ENCODE results near the gene NCOA7.

DNA sequence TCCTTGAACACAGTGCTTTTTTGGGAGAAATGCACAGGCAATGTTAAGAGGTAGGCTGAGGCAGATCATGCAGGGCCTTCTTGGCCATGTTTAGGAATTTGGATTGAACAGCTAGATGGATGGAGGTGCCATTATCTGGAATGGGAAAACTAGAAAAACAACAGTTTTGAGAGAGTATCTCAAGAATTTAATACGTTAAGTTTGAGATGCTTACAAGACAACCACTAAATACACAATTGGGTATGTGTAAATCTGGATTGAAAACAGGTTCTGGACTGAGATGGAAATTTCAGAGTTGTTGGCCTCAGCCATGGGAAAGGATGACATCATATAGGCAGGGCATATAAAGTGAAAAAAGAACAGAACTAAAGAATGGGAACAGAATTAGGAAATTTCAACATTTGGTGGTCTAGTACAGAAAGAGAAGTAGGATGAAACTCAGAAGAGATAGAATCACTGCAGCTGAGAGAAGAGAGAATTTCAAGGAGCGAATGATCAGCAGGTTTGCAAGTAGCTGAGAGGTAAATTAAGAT, 37.1 kb downstream of the NCOA7 start:
- TF ChIP-seq, protein P1, sequence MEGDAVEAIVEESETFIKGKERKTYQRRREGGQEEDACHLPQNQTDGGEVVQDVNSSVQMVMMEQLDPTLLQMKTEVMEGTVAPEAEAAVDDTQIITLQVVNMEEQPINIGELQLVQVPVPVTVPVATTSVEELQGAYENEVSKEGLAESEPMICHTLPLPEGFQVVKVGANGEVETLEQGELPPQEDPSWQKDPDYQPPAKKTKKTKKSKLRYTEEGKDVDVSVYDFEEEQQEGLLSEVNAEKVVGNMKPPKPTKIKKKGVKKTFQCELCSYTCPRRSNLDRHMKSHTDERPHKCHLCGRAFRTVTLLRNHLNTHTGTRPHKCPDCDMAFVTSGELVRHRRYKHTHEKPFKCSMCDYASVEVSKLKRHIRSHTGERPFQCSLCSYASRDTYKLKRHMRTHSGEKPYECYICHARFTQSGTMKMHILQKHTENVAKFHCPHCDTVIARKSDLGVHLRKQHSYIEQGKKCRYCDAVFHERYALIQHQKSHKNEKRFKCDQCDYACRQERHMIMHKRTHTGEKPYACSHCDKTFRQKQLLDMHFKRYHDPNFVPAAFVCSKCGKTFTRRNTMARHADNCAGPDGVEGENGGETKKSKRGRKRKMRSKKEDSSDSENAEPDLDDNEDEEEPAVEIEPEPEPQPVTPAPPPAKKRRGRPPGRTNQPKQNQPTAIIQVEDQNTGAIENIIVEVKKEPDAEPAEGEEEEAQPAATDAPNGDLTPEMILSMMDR (IDR thresholded peaks at IDR 0.05): no peak
- no peak for TF ChIP-seq POLR2A (IDR thresholded peaks at IDR 0.05)

Measured in right lobe of liver (tissue), 4 donors.